Measurements from ENCODE around the gene SH3BP1.
"Not testable (repeated sequence)": the region's sequence is repeated elsewhere in the genome, so short reads cannot be mapped to it uniquely, and the experiment has no call there.

SH3BP1 gene

DNA sequence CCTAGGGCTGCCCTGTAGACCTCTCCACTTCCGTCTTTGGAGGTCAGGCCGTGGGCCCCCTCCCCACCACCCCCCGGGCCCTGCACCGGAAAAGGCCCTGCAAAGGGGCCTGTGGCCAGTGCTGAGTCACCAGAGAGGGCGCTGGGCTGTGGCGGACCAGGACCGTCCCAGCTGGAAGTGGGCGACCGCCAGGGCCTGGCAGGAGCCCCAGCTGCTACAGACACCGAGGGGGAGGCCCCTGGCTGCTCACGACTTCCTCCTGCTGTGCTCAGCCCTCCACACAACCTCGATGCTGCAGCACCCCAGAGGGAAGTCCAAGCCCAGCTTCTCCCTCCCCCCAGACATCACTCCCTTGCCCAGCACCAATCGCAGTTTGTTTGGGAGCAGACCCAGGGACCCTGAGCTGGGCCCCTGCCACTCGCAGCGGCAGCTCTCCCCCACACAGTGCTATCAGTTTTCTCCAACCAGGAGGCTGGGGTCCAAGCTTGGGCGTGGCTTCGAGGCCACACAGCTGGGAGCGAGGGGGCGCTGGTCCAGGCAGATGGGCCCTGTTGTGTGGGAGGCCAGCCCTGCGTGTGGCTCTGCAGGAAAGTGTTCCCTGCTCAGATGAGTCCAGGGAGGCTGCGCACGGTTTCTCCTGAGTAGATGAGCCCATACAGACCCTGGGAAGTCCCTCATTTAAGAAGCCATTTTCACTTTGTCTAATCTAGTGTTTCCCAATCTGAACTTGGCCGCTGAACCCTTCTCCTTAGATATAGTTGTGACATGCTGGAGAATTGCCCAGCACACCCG, 5.6 kb upstream of the SH3BP1 start:
- DNase-seq: peak; percentile 69

DNA sequence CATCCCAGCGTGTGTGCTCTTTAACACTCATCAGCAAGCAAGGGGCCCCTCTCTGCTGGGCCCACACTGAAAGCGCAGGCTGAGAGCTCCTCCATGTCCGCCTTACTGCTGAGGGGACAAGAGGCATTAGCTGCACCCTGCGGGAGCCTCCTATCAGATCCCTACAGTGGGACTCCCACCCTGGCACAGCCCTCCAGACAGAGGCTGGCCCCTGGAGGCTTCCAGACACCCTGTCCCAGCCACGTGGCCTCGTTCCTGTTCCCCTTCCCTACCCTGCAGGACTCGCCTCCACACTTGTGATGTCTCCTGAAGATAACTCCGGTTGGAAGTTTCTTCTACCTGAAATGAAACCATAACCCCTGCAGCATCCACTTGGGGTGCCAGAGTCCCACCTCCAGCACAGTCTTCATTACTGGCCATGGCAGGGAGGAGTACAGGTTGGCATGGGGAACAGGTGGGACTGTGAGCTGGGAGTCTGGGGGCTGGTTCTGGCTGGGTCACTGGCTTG, 5.0 kb upstream of the SH3BP1 start:
- DNase-seq: peak; percentile 13

- no peak for DNase-seq
Measured at GRCh38 chr22:37635157-37635556, 4.3 kb upstream of the SH3BP1 start.

- peak; percentile 34 for DNase-seq
Measured at GRCh38 chr22:37636186-37636948, 3.1 kb upstream of the SH3BP1 start.

DNA sequence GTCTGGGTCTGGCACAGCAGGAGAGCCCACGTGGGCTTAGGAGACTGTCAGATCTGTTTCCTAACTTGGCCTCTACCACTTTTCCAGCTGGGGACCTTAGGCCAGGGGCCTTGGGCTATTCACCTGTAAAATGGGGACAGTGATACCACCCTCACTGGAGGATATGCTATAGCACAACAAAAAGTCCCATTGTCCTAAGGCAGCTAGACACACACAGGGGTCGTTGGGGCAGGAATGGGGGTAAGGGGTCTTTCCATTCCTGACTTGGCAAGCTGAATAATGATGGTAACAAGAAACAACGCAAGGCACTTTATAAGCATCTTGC, 2.6 kb upstream of the SH3BP1 start:
- DNase-seq: no peak

- peak; percentile 39 for DNase-seq
Measured at GRCh38 chr22:37638391-37639069, 939 bp upstream of the SH3BP1 start.

DNA sequence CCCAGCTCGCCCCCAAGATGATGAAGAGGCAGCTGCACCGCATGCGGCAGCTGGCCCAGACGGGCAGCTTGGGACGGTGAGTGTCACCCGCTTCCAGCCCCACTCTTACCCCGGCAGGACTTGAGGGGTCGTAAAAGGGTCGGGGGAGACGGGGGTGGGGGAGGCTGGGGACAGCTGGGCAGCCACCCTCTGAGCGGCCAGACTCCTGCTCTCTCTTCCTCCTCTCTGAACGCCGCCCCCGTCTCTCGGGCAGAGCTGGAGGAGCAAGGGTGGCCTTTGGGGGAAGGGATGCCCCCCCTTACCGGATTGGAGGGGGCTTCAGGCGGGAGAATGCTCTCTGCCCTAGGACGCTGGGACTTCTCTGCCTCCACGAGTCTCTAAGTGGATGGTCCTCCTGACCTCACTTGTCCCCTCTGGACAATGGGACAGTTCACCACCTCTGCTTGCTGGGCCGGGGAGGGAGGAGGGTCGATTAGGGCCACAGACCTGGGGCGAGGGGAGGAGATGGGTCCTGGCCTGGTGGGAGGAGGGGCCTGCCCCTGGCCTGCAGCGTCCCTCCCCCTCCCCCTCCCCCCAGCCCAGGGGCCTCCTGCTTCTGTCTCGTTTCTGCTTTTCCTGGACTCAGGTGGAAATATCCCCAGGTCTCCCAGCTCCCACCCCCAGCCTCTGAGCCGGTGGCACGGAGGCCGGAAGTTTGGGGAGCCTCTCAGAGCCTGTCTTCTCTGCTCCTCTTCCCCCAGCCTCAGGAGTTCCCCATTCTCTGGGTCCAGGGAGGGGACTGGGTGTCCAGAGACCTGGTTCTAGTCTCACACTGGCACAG, 512 bp downstream of the SH3BP1 start:
- peak; percentile 44 for DNase-seq

GRCh38 chr22:37640591-37641560, 1.4 kb downstream of the SH3BP1 start:
- DNase-seq: no peak

DNA sequence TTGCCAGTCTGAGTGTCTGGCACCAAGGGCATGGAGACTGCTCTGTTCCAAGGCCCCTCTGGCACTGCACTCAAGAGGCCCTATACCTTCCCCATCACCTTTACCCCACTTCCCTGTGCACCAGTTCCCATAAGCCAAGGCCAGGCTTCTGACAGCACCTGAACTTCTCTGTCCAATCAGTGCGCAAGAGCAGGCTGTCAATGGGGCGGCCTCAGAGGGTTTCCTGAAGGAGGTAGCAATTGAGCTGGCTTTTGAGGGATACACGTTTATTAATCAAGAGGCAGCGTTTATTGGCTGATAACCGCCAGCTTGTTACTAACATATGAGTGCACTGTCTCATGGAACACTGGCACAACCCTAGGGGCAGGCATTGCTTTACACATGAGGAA, 2.1 kb downstream of the SH3BP1 start:
- DNase-seq: no peak

DNA sequence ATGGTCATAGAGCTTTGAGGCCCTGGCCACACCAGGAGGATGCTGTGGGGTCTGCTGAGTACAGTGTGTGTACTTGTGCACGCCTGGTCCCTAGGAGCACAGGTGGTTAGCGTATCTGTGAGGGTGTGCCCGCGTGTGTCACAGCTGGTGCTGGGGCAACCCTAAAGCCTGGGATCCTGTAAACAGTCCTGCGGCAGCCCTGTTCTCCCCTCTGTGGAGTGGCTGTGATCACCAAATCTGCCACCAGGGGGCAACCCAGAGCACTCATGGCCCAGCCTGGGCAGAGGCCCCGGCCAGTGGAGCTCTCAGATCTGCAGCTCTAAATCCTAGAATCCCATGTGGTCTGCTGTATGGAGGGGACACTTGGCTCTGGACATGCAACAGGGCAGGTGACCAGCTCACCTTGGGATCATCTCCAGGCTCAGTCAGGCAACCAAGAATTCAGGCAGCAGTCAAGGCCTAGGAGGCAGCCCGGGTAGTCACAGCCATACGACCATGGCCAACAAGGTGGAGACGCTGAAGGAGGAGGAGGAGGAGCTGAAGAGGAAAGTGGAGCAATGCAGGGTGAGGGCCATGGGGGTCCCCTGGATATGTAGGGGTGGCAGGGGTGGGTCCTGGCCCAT, 3.9 kb downstream of the SH3BP1 start:
- peak; percentile 69 for DNase-seq

- no peak for DNase-seq
Measured at GRCh38 chr22:37647317-37647716, 7.8 kb downstream of the SH3BP1 start.

- DNase-seq: no peak
Measured at GRCh38 chr22:37647928-37648327, 8.5 kb downstream of the SH3BP1 start.

- DNase-seq: no peak
Measured at GRCh38 chr22:37650463-37651136, 11.1 kb downstream of the SH3BP1 start.

GRCh38 chr22:37654563-37655251, 15.2 kb downstream of the SH3BP1 start:
- DNase-seq: no peak

DNA sequence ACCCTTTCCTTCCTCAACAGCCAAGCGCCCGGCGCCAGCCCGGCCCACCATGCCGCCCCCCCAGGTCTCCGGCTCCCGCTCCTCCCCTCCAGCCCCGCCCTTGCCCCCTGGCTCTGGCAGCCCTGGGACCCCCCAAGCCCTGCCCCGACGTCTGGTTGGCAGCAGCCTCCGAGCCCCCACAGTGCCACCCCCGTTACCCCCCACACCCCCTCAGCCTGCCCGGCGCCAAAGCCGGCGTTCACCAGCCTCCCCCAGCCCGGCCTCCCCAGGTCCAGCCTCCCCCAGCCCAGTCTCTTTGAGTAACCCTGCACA, 15.7 kb downstream of the SH3BP1 start:
- no peak for DNase-seq

- not testable (repeated sequence) for DNase-seq
Measured at GRCh38 chr22:37656583-37656982, 17.1 kb downstream of the SH3BP1 start.

DNA sequence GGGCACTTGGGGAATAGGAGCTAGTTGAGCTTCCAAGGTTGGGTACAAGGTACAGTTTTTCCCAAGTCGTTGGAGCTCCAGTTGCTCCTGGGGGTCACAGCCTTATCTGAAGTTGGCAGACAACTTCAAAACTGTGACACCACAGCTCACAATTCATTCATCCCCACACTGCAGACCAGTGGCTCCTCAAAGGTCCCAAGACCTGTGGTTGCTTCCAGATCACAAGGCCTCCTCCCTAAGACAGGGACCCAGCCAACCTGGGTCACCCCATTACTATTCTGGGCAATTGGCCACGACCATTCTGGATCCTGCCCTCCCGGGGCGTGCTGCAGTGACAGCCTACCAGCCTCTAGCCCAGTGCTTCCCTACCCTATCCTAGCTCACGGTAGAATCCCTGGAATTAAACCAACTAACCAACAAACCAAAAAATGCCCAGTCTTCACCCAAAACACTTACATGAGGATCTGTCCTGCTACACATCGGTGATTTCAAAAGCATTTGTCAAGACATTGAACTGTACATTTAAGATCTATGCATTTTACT, 18.2 kb downstream of the SH3BP1 start:
- DNase-seq: peak; percentile 56

DNA sequence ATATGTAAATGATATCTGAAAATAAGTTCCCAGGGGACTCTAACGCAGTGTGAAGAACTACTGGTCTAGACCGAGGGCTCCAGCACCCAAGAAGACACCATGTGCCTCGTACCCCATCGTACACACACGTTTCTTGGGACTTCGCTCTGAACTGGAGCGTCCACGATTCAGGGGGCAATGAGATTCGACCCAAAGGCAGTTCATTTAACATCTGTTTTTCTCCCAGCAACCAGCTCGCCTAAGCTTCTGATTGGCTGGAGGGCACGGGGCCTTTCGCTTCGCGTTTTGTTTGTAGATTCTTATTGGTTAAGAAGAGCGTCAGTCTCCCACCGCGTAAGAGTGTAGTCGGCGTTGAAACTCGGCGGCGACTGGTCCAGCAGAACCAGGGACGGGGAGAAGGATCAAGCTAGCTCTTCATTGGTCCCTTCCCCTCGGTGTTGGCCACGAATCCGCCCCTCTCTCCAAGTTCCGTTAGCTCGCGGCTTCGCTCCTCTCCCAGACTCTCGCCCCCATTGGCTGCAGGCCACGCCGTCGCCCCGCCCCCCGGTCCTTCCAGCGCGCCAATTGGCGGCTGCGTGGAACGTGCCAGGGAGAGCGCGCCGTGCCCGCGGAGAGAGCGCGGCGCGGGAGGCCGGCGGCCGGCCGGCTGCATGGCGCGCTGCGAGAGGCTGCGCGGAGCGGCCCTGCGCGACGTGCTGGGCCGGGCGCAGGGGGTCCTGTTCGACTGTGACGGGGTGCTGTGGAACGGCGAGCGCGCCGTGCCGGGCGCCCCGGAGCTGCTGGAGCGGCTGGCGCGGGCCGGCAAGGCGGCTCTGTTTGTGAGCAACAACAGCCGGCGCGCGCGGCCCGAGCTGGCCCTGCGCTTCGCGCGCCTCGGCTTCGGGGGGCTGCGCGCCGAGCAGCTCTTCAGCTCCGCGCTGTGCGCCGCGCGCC, 18.9 kb downstream of the SH3BP1 start, which contains the start of gene PDXP:
PDXP (plus strand) TSS at position 591 of the 933 bp plus-strand sequence; CDS start at position 651, 60 bp downstream.
- peak; percentile 100 for DNase-seq
